Smooth muscle cell (in vitro differentiated cells): ENCODE measurements around the gene RAP1B. TPM values are rescaled to one million over a fixed set of nuclear protein-coding genes. Genes with fewer than 3 reads are reported as not detected.

Experiments used
- DNase-seq: peaks from one replicate; lab custom pipeline; 2025; ENCODE audit not compliant: unreplicated experiment; lab: John Stamatoyannopoulos, UW
- H2AFZ ChIP-seq: fragments of 200-600 bp; sonication (generic); 2 replicates; pipeline ENCODE4 v1.6.0; 2016; ENCODE audit warnings: antibody characterized with exemption, low read depth, mild to moderate bottlenecking
- H3F3A ChIP-seq: fragments of 200-600 bp; sonication (generic); 2 replicates; pipeline ENCODE4 v1.6.0; 2017; ENCODE audit warnings: antibody characterized with exemption, low read depth
- H3K27ac ChIP-seq: fragments of 200-600 bp; sonication (generic); 2 replicates; pipeline ENCODE4 v1.5.1; 2016; ENCODE audit warnings: low read depth, mild to moderate bottlenecking
- H3K27me3 ChIP-seq: fragments of 200-600 bp; sonication (generic); 2 replicates; pipeline ENCODE4 v1.6.1; 2016; ENCODE audit warnings: low read depth, mild to moderate bottlenecking
- H3K36me3 ChIP-seq: fragments of 200-600 bp; sonication (generic); 2 replicates; pipeline ENCODE4 v1.5.1; 2016; ENCODE audit warnings: low read depth
- H3K4me1 ChIP-seq: fragments of 200-600 bp; sonication (generic); 2 replicates; pipeline ENCODE4 v1.5.1; 2016; ENCODE audit warnings: low read depth
- H3K4me2 ChIP-seq: fragments of 200-600 bp; sonication (generic); 2 replicates; pipeline ENCODE4 v1.6.0; 2016; ENCODE audit warnings: mild to moderate bottlenecking
- H3K4me3 ChIP-seq: fragments of 200-600 bp; sonication (generic); 2 replicates; pipeline ENCODE4 v1.5.1; 2016; ENCODE audit warnings: mild to moderate bottlenecking
- H3K79me2 ChIP-seq: fragments of 200-600 bp; sonication (generic); 2 replicates; pipeline ENCODE4 v1.6.0; 2016; ENCODE audit warnings: low read depth, mild to moderate bottlenecking
- H3K9ac ChIP-seq: fragments of 200-600 bp; sonication (generic); 2 replicates; pipeline ENCODE4 v1.6.0; 2016; ENCODE audit warnings: low read depth
- H3K9me3 ChIP-seq: fragments of 200-600 bp; sonication (generic); replicated peaks from 2 replicates; pipeline ENCODE4 v1.5.1; 2016; ENCODE audit warnings: low read depth
- H4K20me1 ChIP-seq: fragments of 200-600 bp; sonication (generic); 2 replicates; pipeline ENCODE4 v1.6.0; 2016; ENCODE audit warnings: low read depth
- CTCF ChIP-seq: fragments of 200-600 bp; sonication (generic); IDR thresholded peaks from 2 replicates; pipeline ENCODE4 v1.5.1; 2017; ENCODE audit warnings: borderline replicate concordance, mild to moderate bottlenecking, antibody characterized with exemption; ENCODE audit not compliant: insufficient read depth, poor library complexity, severe bottlenecking
- WGBS: methylation state at CpG from one replicate; pipeline ENCODE4 v1.1.7; 2016; ENCODE audit warnings: low lambda C conversion rate; 5-methylcytosine and 5-hydroxymethylcytosine counted together
- polyA plus RNA-seq: library from polyadenylated mRNA; unstranded; fragments of >200 nt; fragmentation: Nextera tagmentation; extraction: Ambion mirVana; gene quantifications from 2 replicates; pipeline ENCODE4 v1.2.1, GENCODE V29; 2016
- total RNA-seq: library from RNA; depleted of rRNA; stranded (reverse); fragments of >200 nt; gene quantifications from 2 replicates; pipeline ENCODE4 v1.2.3, GENCODE V29; 2014

RAP1B gene
- total and polyA plus RNA-seq, 2 experiments from 2014 or later: 236 to 275 TPM

- Histone ChIP-seq H3K27ac (peak overlapping the region; percentile 14), H3K4me3 (no peak overlapping the region), H3K9ac (no peak overlapping the region), H3K27me3 (no peaks in the 10 kb centered on the region), H3K4me1 (peaks cover 49% of the 10 kb centered on the region), H4K20me1 (peaks cover 100% of the 10 kb centered on the region), H3K36me3 (no peaks in the 10 kb centered on the region), H3K79me2 (peaks cover 100% of the 10 kb centered on the region), H2AFZ (no peak overlapping the region), H3K9me3 (no peaks in the 10 kb centered on the region), H3K4me2 (peak overlapping the region; percentile 39), H3F3A (peaks cover 42% of the 10 kb centered on the region)
- no peak for DNase-seq
- no peak for TF ChIP-seq CTCF
Measured at GRCh38 chr12:68619541-68619940, 8.8 kb downstream of the RAP1B start.

- 53% methylated on average over 10 of the region's 10 CpGs for WGBS
- Histone ChIP-seq H3K9ac (no peak overlapping the region), H4K20me1 (peaks cover 100% of the 10 kb centered on the region), H3K4me3 (no peak overlapping the region), H2AFZ (no peak overlapping the region), H3K27ac (peak overlapping the region; percentile 60), H3K79me2 (peaks cover 100% of the 10 kb centered on the region), H3K27me3 (no peaks in the 10 kb centered on the region), H3F3A (peaks cover 33% of the 10 kb centered on the region), H3K9me3 (no peaks in the 10 kb centered on the region), H3K4me2 (peak overlapping the region; percentile 36), H3K36me3 (peaks cover 2% of the 10 kb centered on the region), H3K4me1 (peaks cover 41% of the 10 kb centered on the region)
- no peak for TF ChIP-seq CTCF
- DNase-seq: no peak
Measured at GRCh38 chr12:68620519-68621471, 10.1 kb downstream of the RAP1B start.

GRCh38 chr12:68621472-68622081 lies 10.9 kb downstream of the RAP1B start:
- Histone ChIP-seq H4K20me1 (peaks cover 100% of the 10 kb centered on the region), H3K27ac (peak overlapping the region; percentile 60), H3K36me3 (peaks cover 2% of the 10 kb centered on the region), H3K4me2 (peak overlapping the region; percentile 41), H3K27me3 (no peaks in the 10 kb centered on the region), H3K9me3 (no peaks in the 10 kb centered on the region), H3K79me2 (peaks cover 100% of the 10 kb centered on the region), H3K9ac (no peak overlapping the region), H3K4me3 (no peak overlapping the region), H3K4me1 (peaks cover 41% of the 10 kb centered on the region), H2AFZ (no peak overlapping the region), H3F3A (peaks cover 33% of the 10 kb centered on the region)
- no peak for TF ChIP-seq CTCF
- no peak for DNase-seq
